Left cardiac atrium (tissue), 4 donors: ENCODE results near the gene UBAP2. TPM values are rescaled to one million over a fixed set of nuclear protein-coding genes. Genes with fewer than 3 reads are reported as not detected.
"Not testable (repeated sequence)": the region's sequence is repeated elsewhere in the genome, so short reads cannot be mapped to it uniquely, and the experiment has no call there.

Source experiments
- ATAC-seq, 2 donors: fragments of 200-7000 bp; cut with Tn5 transposase; one replicate each; pipeline ENCODE4 v1.9.1; 2020; ENCODE audit warnings: mild to moderate bottlenecking in 2 of 2, moderate library complexity in 2 of 2
- DNase-seq: peaks from one replicate; pipeline ENCODE4 v3.0.0-alpha.2; 2020
- intact Hi-C, 2 donors: fragments of 100-400 bp; cut with DNase I; formaldehyde crosslinking; loops; one replicate each; pipeline versions ENCODE4 v1.14.1 to v1.15.1; 2022 to 2023
- total RNA-seq, 2 donors: library from RNA; stranded (reverse); fragmentation: NEBNext Ultra II Directional; extraction: Animal tissue kit (Norgen Biotek cat#: 25700); gene quantifications; one replicate each; pipeline ENCODE4 v1.2.1, GENCODE V29; 2021
- donor health status: DM: no; HTN: yes; CAD: no.
- donor health status: DM: no; HTN: yes; CAD: no; lungs with severe emphysema.
- donor health status: DM: yes; HTN: yes; CAD: no.
- donor health status: Dilated cardiomyopathy.

UBAP2 gene
- total RNA-seq, 2 donors from 2014 or later: 21.7 to 23.0 TPM

GRCh38 chr9:34059954-34060353, 11.3 kb upstream of the UBAP2 start:
- ATAC-seq (no peak), DNase-seq (no peak)
- intact Hi-C loops: no loop called here

GRCh38 chr9:34059281-34059680, 10.6 kb upstream of the UBAP2 start:
- intact Hi-C loops: no loop called here
- no peak for ATAC-seq
- DNase-seq: no peak

DNA sequence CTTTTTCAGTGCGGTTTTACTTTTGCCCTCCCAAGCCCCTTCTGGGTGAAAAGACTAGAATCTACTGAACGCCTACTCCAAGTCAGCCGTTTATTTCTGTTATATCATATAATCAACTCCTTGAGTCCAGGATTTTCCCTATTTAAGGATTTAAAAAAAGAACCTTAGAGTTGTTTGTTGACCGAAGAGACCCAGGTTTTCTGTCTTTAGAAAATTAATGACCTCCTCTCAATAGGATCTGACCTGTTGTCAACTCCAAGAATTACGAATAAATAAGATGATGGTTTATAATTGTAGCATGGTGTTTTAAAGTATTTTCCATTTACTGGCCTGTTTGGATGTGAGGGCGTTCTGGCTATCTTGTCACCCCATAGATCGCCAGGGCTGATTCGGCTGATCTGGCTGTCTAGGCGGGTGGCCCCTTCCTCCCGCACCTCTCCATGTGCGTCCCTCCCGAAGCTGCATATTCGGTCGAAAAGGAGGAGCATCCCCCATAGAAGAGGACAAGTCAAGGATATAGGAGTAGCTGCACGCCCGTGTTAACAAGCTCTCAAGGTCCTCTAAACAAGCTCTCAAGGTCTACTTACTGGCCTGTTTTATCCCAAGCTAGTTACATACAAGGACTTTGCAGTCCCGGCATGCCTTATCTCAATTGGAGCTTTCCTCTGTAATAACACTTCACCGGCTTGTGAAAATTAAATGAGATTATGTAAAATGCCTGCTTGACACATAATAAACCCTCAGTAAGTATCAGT, 1.1 kb upstream of the UBAP2 start:
- ATAC-seq: no peak
- intact Hi-C loops: no loop called here
- no peak for DNase-seq

- peak; percentile 6 to 56 for ATAC-seq
- DNase-seq: peak; percentile 45
- intact Hi-C loops: no loop called here
These were observed 592 bp downstream of the UBAP2 start for GRCh38 chr9:34047864-34048726.

DNA sequence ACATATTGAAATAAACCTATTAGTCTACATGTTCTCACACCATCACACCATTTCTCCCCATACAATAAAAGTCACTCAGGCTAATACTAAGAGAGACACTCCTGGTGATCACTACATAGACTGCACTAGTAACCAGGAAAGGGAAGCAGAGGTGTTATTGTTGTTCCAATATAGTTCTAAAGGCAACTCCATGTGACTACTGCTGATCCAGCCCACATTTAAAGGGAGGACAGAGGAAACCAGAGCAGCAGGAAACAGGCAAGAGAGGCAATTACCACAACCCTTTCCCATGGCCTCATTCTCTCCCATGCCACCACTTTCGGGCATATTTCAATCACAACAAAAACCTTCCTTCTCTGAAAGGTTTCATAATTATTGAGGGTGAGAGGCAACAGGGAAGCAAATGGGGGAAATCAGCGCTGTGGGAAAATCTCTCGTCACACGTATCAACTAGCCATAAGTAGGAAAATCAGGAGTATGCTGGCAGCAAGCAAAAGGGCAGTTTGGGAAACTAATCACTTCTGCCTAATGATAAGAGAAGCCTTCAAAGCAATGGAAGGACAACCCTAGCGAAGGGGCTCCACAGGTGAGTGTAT, 1.8 kb downstream of the UBAP2 start:
- ATAC-seq (no peak), DNase-seq (no peak)
- intact Hi-C loops: no loop called here

DNA sequence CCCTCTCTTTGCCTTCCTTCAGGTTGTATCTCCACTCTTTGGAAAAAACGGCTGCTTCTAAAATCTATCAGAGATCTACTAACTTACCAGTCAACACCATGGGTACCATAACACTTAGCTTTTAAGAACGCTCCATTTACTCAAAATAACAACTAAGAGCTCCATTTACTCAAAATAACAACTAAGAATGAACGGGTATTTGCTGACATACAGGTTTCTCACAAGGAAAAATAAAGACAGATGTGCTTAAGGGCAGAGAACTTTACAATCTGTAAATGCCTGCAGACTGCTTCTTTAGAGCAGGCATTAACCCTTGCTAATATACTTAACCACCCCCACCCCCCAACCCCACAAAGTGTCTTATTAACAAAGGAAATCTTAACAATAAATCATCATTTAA, 2.8 kb downstream of the UBAP2 start:
- DNase-seq (no peak), ATAC-seq (no peak)
- intact Hi-C loops: no loop called here

DNA sequence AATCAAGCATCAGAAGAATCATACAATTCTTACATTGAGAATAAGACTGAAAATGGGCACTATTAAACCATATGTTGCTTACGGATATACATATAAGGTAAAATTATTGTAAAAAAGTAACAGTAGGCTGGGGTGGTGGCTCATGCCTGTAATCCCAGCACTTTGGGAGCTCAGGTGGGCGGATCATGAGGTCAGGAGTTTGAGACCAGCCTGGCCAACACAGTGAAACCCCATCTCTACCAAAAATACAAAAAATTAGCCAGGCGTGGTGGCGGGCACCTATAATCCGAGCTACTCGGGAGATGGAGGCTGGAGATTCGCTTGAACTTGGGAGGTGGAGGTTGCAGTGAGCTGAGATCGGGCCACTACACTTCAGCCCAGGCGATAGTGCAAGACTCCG, 6.6 kb downstream of the UBAP2 start:
- intact Hi-C loops, ATAC-seq, DNase-seq: not testable (repeated sequence)

GRCh38 chr9:34038851-34039250, 9.8 kb downstream of the UBAP2 start:
- ATAC-seq, DNase-seq, intact Hi-C loops: not testable (repeated sequence)

DNA sequence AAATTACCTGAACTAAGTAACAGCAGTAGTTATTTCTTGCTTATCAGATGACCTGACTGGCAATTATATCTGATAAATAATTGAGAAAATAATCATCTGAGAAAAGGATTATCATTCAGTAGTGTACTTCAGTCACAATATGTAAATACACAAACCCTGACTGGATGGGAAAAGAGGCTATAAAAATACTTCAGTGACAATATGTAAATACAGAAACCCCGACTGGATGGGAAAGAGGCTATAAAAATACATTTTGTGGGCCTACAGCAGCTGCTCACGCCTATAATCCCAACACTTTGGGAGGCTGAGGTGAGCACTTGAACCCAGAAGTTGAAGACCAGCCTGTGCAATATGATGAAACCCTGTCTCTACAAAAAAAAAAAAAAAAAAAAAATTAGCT, 11.1 kb downstream of the UBAP2 start:
- no peak for DNase-seq
- intact Hi-C loops: no loop called here
- ATAC-seq: no peak

GRCh38 chr9:34036625-34037024, 12.1 kb downstream of the UBAP2 start:
- DNase-seq (no peak), ATAC-seq (no peak)
- intact Hi-C loops: no loop called here

DNA sequence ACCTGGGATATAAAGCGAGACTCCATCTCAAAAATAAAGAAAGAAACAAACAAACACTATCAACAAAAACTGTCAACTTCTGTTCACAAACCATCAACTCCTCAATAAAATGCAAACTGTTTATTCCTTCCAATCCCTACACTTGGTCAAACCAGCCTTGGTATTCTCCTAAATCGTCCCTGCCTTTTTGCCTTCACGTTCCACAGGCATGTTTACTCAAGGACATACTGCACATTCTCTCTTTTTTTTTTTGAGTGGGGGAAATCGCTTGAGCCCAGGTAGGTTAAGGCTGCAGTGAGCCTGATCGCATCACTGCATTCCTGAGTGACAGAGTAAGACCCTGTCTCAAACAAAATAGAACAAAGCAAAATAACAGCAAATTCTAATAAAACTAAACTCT, 13.0 kb downstream of the UBAP2 start:
- intact Hi-C loops: no loop called here
- no peak for ATAC-seq
- DNase-seq: no peak

DNA sequence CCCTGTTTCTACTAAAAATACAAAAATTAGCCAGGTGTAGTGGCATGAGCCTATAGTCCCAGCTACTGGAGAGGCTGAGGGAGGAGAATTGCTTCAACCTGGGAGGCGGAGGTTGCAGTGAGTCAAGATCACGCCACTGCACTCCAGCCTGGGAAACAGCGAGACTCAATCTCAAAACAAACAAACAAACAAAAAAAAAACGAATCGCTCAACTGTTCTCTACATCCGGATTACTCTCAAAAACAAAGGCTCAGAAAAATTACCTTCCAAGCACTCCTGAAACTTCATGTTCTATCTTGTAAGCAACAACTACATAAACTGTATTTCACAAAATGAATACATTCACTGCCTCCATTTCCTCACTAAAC, 14.0 kb downstream of the UBAP2 start:
- no peak for DNase-seq
- no peak for ATAC-seq
- intact Hi-C loops: no loop called here

- DNase-seq (no peak), ATAC-seq (no peak)
- intact Hi-C loops: no loop called here
These were observed 16.1 kb downstream of the UBAP2 start for GRCh38 chr9:34032631-34033030.

GRCh38 chr9:34027845-34028574, 20.7 kb downstream of the UBAP2 start:
- intact Hi-C loops: no loop called here
- DNase-seq: no peak

DNA sequence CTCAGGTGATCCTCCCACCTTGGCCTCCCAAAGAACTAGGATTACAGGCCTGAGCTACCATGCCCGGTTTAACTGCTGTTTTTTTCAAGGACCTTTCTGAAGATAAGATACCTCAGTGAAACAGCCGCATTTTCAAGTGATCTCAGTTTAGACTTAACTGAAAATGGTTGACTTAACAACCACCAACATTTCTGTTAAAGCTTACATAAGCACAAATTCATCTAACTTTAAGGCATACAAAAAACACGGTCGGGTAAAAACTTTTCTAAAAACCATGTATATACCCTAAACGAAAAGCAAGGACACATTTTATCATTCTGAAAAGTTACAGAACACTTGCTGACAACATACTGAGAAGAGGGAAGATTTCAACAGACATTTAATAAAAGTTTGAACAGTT, 22.9 kb downstream of the UBAP2 start:
- DNase-seq: no peak
- intact Hi-C loops: no loop called here
- no peak for ATAC-seq

More at GRCh38 chr9:34027845-34028574, 20.7 kb downstream of the UBAP2 start:
- no peak for ATAC-seq

- ATAC-seq (peak; percentile 84 to 95), DNase-seq (no peak)
- intact Hi-C loops: no loop called here
These were observed 23.6 kb downstream of the UBAP2 start for GRCh38 chr9:34025062-34025461.

DNA sequence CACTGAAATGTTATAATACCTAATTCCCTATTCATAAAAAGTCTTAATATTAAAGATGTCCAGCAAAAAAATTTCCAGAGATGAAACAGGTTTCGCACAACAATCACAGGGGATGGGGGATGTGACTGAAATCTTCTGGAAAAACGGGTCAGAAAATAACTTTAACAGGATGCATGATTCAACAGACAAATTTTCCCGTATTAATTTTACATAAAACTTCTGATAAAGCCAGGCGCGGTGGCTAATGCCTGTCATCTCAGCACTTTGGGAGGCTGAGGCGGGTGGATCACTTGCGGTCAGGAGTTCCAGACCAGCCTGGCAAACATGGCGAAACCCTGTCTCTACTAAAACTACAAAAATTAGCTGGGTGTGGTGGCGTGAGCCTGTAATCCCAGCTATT, 24.2 kb downstream of the UBAP2 start:
- ATAC-seq, intact Hi-C loops, DNase-seq: not testable (repeated sequence)

- ATAC-seq (no peak), DNase-seq (no peak)
- intact Hi-C loops: no loop called here
These were observed 32.5 kb downstream of the UBAP2 start for GRCh38 chr9:34016149-34016548.

- no peak for ATAC-seq
- intact Hi-C loops: loop anchor here in 1 of 2 donors (5.0 kb wide), 1 partner anchor 61 kb away; no protein-coding TSS in a partner anchor
- DNase-seq: no peak
These were observed 37.7 kb downstream of the UBAP2 start for GRCh38 chr9:34010979-34011378.
